HUES6 (cell line): ENCODE results near the gene COLEC12.

Source experiments
- H3K27ac ChIP-seq: 2 replicates; pipeline ENCODE4 v1.7.0; 2013; ENCODE audit warnings: low read depth, mild to moderate bottlenecking, low read length, inconsistent platforms
- H3K27me3 ChIP-seq: 2 replicates; pipeline ENCODE4 v1.6.1; 2013; ENCODE audit warnings: low read length; ENCODE audit not compliant: control insufficient read depth, insufficient read depth
- H3K36me3 ChIP-seq: 2 replicates; pipeline ENCODE4 v1.6.1; 2013; ENCODE audit warnings: low read length; ENCODE audit not compliant: control insufficient read depth, insufficient read depth
- H3K4me1 ChIP-seq: 2 replicates; pipeline ENCODE4 v1.6.1; 2013; ENCODE audit warnings: low read length; ENCODE audit not compliant: control insufficient read depth, insufficient read depth
- H3K4me3 ChIP-seq: 2 replicates; pipeline ENCODE4 v1.5.1; 2013; ENCODE audit warnings: low read depth, low read length
- H3K9ac ChIP-seq: one replicate; pipeline ENCODE4 v1.6.1; 2013; ENCODE audit warnings: mild to moderate bottlenecking, low read length
- H3K9me3 ChIP-seq: 2 replicates; pipeline ENCODE4 v1.6.1; 2013; ENCODE audit warnings: low read depth, low read length; ENCODE audit not compliant: control insufficient read depth, insufficient read depth

Gene COLEC12

DNA sequence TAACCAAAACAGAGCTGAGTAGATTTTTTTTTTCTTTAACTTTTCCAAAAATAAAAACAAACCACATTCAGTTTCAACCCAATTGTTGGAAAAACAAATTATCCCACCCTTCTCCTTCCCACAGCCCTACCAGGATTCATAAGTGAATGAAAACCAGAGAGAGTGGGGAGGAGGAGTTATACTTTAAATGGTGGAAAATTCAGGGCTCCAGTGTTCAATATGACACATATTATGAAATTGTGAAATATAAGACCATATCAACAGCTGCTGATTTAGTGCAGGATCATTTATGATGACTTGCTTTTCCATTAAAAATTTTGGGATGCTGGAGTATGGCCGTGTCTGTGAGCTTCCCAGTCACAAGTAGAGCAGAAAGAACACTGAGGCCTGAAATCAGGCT, 26.7 kb downstream of the COLEC12 start:
- Histone ChIP-seq H3K27ac (no peak overlapping the region), H3K9me3 (no peaks in the 10 kb centered on the region), H3K36me3 (no peaks in the 10 kb centered on the region), H3K9ac (no peak overlapping the region), H3K27me3 (no peaks in the 10 kb centered on the region), H3K4me3 (no peak overlapping the region), H3K4me1 (peaks cover 14% of the 10 kb centered on the region)

DNA sequence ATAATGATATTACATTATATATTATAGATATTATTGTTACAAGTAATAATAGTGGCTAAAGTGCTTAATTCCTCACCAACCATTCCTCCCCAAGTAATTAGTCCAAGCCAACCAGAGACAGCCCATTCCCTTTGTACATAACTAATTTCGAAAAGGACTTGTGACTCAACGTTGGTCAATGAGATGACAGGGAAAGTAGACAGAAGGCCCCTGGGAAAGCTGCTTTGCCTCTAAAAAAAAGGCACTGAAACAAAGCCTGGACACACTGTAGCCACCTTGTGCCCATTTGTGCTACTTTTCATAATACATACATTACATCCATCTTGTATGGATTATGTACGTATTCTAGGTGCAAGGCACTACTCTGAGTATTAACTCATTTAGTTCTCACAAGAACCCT, 28.8 kb downstream of the COLEC12 start:
- Histone ChIP-seq H3K4me3 (no peak overlapping the region), H3K9me3 (no peaks in the 10 kb centered on the region), H3K9ac (no peak overlapping the region), H3K27me3 (no peaks in the 10 kb centered on the region), H3K36me3 (no peaks in the 10 kb centered on the region), H3K27ac (no peak overlapping the region), H3K4me1 (peaks cover 14% of the 10 kb centered on the region)

DNA sequence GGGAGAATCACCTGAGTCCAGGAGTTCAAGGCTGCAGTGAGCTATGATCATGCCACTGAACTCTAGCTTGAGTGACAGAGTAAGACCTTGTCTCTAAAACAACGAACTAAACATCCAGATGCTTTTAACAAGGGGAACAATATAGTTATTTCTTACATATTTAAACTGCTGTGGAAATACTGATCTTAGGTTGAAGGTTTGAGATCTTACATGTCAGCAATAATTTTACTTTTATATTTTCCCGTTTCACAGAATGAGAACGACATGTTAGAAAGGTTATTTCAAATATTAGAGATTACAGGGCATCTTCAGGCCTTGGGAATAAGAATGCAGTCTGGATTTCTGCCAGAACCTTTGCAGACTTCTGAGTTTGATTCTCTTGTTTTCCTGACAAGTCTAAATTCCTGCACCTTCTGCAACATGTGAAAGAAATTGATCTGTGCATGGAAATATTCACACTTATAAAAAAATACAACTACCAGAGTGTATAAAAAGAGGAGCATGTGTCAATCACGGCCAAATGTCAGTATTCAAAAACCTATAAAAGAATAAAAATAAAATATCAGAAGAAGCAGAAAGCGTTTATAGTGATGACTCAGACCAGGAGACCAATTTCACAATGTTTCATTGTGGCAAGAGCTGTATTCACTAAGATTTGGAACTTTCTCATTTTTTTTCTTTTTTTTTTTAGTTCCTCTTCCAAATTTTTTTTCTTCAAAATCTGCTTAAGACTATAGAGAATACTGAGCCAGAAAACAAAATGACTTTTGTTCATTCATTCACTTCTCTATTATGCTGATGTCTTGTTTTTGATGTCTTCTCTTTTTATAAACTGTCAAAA, 29.6 kb downstream of the COLEC12 start:
- no peak overlapping the region for H3K9ac ChIP-seq
- H3K4me3 ChIP-seq = no peak overlapping the region
- peaks cover 13% of the 10 kb centered on the region for H3K4me1 ChIP-seq
- no peak overlapping the region for H3K27ac ChIP-seq
- H3K36me3 ChIP-seq = no peaks in the 10 kb centered on the region
- no peaks in the 10 kb centered on the region for H3K9me3 ChIP-seq
- H3K27me3 ChIP-seq = no peaks in the 10 kb centered on the region

DNA sequence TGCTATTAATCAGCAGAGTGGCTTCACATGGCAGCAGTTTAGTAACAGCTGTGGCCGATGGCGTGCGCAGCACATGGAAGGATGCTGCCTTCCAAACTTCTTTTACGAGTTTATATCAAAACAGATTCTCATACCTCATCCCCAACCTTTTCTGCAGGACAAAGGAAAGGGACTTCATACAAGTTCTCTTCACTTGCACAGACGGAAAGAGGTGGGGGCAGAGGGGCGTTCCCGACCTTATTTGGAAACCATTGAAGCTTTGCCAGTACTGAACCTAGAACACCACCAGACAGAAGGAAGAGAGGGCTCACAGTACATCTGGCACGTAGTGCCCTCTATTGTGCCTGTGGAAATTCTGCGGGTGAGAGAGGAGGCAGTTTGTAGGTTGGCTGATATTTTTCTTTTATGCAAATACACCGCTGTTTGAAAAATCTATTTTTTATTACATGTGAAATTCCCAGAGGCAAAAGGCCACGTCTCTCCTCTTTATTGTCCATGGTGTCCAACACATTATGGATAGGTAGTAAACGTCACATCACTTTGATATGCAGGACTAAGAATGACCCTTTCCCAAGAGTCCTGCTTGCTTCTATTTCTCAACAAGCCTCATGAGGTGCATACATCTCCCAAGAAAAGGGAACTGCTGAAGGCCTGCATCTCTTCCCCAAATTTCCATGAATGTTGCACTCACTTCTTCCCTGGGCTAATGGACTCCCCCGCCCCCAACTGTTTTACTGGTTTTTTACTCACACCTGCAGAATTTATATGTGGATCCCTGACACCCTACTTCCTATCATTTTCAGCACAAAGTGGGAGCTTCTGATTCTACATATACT, 31.3 kb downstream of the COLEC12 start:
- Histone ChIP-seq H3K27me3 (no peaks in the 10 kb centered on the region), H3K9me3 (no peaks in the 10 kb centered on the region), H3K4me1 (peaks cover 6% of the 10 kb centered on the region; the same call in 1 of the 2 replicates), H3K36me3 (no peaks in the 10 kb centered on the region), H3K4me3 (no peak overlapping the region), H3K9ac (no peak overlapping the region), H3K27ac (no peak overlapping the region)

DNA sequence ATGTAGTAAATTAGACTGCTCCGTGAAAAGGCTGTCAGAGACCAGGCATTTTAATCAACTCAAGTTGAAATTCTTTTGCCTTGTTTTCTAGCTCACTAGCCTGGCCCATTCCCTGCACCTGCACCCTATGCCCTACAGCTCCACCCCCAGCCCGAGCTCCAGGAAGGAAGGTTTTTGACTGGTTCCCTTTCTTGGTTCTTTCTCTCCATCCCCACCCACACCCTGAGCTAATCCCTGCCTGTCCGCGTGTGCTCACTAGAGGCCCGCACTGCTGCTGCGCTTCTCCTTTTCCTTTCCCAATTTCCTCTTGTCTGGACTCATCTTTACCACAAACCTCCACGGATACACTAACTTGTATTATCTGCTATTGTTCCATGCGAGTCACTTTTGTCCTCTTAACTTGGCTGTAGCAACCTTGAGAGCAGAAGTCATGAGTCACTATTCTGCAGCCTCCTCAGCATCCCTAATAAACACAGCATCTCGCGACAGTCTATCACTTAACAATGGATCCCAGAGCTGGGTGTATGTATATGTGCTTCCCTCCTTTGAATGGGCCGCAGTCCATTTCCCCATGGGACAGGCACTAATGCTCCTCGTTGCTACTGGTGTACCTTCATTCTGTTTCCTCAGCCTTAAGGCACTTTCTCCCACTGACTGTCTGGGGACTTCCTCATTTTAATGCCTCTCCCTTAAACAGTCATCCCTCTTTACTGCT, 36.5 kb downstream of the COLEC12 start:
- no peak overlapping the region for H3K27ac ChIP-seq
- H3K27me3 ChIP-seq = no peaks in the 10 kb centered on the region
- H3K4me3 ChIP-seq = no peak overlapping the region

DNA sequence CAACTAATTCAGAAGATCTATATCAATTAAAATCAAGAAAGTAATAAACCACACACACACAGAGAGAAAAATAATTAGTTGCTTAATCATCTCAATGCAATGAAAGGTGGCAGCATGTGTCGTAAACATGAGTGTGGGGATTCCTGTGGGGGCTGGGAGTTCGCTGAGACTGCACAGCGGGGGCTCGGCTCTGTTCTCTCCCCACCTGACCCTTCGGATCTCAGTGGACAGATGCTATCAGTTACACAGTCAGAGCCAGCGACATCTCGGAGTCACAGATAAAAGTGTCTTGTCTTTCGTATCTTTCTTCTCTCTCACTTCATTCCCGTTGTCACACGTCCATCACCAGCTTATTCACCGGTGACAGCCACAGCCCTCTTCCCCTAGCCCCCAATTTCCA, 37.1 kb downstream of the COLEC12 start:
- Histone ChIP-seq H3K27ac (no peak overlapping the region), H3K4me1 (peaks cover 8% of the 10 kb centered on the region), H3K9ac (no peak overlapping the region), H3K4me3 (no peak overlapping the region), H3K9me3 (peaks cover 5% of the 10 kb centered on the region; the same call in 1 of the 2 replicates), H3K36me3 (no peaks in the 10 kb centered on the region), H3K27me3 (no peaks in the 10 kb centered on the region)

More for the DNA sequence above, 36.5 kb downstream of the COLEC12 start:
- Histone ChIP-seq H3K9me3 (peaks cover 5% of the 10 kb centered on the region; the same call in 1 of the 2 replicates), H3K4me1 (peaks cover 10% of the 10 kb centered on the region), H3K9ac (no peak overlapping the region), H3K36me3 (no peaks in the 10 kb centered on the region)

DNA sequence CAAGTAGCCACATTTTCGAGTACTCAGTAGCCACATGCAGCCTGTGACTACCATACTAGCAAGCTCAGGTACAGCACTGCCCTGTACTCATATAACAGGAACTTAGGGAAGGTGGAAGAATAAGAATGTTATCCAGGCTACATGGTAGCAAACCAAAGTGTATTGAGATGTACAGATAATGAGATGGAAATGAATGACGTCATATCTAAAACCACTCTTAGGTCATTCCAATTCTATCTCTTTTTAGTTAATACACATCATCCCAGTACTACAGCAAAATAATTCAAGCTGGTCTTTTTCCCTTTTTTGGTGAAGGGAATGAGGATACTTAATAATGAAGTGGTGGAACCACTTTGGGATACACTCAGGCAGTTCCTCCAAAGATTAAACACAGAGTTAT, 38.7 kb downstream of the COLEC12 start:
- Histone ChIP-seq H3K36me3 (no peaks in the 10 kb centered on the region), H3K4me3 (no peak overlapping the region), H3K27ac (no peak overlapping the region), H3K4me1 (peaks cover 17% of the 10 kb centered on the region), H3K9me3 (peaks cover 5% of the 10 kb centered on the region; the same call in 1 of the 2 replicates), H3K27me3 (no peaks in the 10 kb centered on the region), H3K9ac (no peak overlapping the region)

DNA sequence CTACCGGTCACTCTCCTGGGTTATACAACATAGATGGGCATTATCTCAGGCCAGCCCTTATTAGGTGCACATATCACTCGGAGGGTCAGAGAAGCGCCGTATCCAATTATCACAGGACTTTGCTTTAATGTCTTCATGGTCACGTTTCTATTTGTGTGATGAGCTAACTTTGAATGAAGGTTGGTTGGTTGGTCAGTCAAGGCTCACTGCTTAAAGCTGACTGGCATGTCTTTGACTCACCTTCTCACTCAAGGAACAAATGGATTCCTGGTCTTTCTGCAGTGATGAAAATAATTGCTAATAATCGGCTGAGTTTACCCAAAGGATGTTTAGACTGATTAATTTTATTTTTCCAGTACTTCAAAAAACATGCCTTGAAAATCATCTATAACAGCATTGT, 39.7 kb downstream of the COLEC12 start:
- Histone ChIP-seq H3K27me3 (no peaks in the 10 kb centered on the region), H3K4me3 (no peak overlapping the region), H3K36me3 (no peaks in the 10 kb centered on the region), H3K4me1 (peaks cover 17% of the 10 kb centered on the region), H3K9ac (no peak overlapping the region), H3K27ac (no peak overlapping the region), H3K9me3 (peaks cover 5% of the 10 kb centered on the region; the same call in 1 of the 2 replicates)

DNA sequence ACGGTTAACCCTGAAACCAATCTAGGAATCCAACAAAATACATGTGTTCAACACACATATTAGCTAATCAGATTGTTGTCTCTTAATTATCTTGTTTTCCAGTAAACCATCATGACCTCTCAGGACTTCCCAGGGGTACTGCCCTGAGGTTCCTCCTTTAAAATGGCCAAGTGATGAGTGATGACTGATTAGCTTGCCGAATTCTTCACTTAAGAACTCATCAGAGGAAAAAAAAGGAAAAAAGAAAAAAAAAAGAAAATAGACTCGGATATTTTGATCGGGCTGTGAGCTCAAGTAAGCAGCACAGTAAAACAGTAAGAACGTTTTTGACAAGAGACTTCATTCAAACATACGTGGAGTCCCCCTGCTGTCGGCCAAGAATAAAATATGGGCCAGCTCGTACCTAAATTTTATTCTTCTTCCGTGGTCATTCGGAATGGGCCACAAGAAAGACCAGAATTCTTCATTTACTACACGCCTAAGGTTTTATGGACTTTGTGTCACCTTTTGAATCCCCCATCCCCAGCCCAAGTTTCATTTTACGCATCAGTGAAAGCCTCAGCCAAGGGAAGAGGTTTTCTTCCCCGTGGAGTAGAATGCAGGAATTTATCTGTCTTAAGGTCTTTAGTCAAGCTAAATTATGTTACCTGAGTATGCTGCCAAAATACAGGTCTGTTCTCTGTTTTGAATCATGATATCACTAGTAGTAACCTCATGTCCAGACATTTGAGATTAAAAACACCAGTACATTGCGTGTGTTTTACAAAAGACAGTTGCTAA, 40.5 kb downstream of the COLEC12 start:
- no peak overlapping the region for H3K9ac ChIP-seq
- peaks cover 5% of the 10 kb centered on the region; the same call in 1 of the 2 replicates for H3K9me3 ChIP-seq
- H3K27ac ChIP-seq = no peak overlapping the region
- H3K27me3 ChIP-seq = no peaks in the 10 kb centered on the region
- peaks cover 17% of the 10 kb centered on the region for H3K4me1 ChIP-seq
- H3K36me3 ChIP-seq = no peaks in the 10 kb centered on the region
- H3K4me3 ChIP-seq = no peak overlapping the region
